GM18507 (cell line): ENCODE results near the gene ASAH2.
A peak's percentile ranks its signal among the peaks of the same experiment; 100 is the strongest.
"Not testable (repeated sequence)": the region's sequence is repeated elsewhere in the genome, so short reads cannot be mapped to it uniquely, and the experiment has no call there.

Experiments used
- DNase-seq: peaks from one replicate; pipeline ENCODE4 v3.0.0; 2011; ENCODE audit warnings: low read depth; ENCODE audit not compliant: insufficient read length; ENCODE audit errors: extremely low spot score
- FAIRE-seq: peaks from 2 replicates; lab custom pipeline; 2011; peaks lifted over from hg19 to GRCh38; lab: Jason Lieb, UNC

Gene ASAH2

GRCh38 chr10:50251394-50251793 lies at the start of gene ASAH2:
TSS of gene ASAH2 (minus strand) at chr10:50251516. CDS start at chr10:50248610, 2,906 bp downstream.
- FAIRE-seq (no peak), DNase-seq (no peak)

GRCh38 chr10:50299948-50300669 lies 48.8 kb upstream of the ASAH2 start:
- DNase-seq (no peak), FAIRE-seq (no peak)

- DNase-seq (no peak), FAIRE-seq (no peak)
Observed at GRCh38 chr10:50295367-50295766, 44.1 kb upstream of the ASAH2 start.

- no peak for FAIRE-seq
- DNase-seq: no peak
Observed at GRCh38 chr10:50294582-50294981, 43.3 kb upstream of the ASAH2 start.

DNA sequence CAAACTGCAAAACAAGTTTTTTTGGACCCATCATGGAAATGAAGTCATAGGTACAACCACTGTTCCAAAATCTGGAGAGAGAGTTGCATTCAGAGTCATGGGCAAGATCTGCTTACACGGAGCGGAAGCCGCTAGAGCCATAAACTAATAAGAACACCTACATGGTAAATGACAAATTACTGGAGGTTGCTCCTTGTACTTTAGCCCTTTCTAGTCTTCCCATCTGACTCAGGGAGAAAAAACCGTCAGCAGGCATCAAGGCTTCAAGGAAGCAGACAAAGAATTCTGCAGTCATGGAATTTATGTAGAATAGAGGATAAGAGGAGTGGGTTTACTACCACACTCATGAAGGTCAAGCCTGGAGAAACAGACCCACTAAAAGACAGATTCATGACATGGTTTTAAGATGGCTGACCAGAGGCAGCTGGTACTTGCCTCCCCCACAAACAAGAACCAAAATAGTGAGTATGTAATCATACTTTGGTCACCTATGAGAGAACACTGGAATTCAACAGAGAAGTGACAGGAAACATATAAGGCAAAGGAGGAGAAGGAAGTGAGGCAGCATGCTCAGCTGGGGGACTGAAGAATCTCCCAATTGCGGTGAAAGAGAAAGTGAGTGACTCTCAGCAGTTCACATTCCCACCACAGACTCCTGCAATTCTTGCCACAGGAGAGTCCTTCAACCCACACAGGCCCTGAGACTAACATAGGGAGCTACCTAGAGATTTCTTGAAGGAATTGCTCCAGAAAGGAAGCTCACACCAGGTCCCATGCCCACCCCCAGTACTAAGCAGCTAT lies 42.4 kb upstream of the ASAH2 start:
- DNase-seq (no peak), FAIRE-seq (no peak)

GRCh38 chr10:50291261-50291850 lies 40.0 kb upstream of the ASAH2 start:
- no peak for DNase-seq
- FAIRE-seq: peak; percentile 36

- FAIRE-seq: no peak
- DNase-seq: no peak
Observed at GRCh38 chr10:50289196-50289595, 37.9 kb upstream of the ASAH2 start.

DNA sequence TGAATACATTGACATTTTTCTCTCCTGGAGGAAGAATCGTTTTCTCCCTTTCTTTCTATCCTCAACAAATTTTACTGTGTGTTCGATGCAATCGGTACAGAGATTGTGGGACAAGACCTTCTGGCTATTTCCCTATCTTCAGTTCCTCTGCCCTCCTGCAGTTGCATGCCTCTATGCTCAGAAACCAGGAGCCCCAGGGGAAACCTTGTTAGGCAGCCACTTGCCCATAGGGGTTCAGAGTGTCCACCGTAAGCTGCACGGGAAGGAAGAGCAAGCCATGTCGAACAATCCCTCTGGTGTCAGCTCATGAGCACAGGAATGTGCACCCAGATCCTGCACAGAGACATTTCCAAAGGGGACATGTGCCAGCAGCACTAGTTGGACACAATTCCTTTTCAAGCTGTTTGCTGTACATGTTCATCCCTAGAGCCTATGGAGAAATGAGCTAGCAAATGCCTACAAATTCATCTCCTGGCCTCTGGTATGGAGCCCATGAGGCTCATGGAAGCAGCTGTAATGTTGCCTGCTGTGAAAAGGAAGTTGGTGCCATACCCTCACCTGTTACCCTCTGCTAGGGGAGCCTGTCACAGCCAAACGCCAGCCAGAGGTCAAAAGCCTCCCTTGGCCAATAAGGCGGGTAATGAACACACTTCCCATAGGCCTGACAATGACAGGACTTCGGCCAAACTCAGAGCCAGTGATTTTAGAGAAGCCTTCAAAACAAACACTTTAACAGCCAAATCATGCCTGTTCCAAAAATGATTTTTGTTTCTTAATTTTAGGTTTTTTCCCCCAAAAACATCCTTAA lies 35.9 kb upstream of the ASAH2 start:
- DNase-seq (no peak), FAIRE-seq (no peak)

DNA sequence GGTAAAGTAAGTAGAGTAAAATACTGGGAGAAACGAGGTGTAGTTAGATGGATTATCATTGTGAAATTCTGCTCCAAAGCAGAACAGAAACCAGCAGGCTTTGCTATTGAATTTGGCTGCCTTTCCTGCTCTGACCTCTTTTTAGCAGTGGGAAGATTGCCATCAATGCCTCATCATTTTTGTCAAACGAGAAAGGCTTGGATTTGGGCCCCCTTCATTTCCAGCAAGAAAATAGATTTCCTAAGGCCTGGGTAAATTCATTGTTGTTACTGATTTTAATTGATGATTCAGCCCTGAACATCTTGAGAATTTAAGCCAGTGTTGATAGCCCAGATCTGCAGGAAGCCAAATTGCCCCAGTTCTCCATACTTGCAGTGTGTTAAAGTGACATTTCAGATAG lies 35.2 kb upstream of the ASAH2 start:
- DNase-seq (no peak), FAIRE-seq (no peak)

DNA sequence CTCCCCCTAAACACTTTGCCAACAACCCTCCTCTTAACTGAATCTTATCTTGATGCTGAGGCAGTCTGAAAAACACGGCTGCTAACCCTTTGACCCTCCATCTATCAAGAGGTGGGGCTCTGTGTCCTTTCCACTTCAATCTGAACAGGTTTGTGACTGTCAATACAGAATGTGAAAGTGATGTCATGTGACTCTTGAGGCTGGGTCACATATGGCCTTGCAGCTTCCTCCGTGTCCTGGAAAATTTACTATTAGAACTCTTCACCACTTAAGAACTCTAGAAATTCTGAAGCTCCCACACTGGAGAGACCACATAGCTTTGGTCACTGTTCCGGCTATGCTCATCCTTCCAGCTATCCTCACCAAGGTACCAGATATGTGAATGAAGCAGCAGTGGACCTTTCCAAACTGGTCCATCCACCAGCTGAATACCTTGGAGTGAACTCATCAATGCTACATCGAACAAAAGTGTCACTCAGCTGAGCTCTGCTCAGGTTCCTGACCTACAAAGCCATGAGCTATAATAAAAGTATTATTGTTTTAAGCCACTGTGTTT lies 30.7 kb upstream of the ASAH2 start:
- FAIRE-seq: no peak
- DNase-seq: no peak

DNA sequence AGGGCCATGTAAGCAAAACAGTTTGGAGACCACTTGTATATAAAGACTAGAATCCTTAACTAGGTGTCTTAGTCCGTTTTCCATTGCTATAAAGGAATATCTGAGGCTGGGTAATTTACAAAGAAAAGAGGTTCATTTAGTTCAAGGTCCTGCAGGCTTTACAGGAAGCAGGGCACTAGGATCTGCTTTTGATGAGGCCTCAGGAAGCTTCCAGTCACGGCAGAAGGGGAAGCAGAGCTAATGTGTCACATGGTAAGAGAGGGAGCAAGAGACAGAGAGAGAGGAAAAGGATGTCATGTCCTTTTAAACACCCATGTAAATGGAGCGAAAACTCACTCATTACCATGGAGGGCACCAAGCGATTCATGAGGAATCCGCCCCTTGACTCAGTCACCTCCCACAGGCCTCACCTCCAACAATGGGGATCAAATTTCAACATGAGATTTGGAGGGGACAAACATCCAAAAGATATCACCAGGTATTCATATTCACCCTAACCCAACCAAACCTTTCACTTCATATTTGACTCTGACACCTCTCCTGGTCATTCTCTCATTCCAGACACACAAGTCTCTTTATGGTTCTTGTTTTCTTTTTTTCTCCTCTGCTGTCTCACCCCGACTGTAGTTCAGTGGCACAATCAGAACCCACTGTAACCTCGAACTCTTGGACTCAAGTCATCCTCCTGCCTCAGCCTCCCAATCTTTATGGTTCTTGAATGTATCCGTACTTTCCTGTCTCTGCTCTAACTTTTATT lies 30.1 kb upstream of the ASAH2 start:
- DNase-seq (no peak), FAIRE-seq (no peak)

DNA sequence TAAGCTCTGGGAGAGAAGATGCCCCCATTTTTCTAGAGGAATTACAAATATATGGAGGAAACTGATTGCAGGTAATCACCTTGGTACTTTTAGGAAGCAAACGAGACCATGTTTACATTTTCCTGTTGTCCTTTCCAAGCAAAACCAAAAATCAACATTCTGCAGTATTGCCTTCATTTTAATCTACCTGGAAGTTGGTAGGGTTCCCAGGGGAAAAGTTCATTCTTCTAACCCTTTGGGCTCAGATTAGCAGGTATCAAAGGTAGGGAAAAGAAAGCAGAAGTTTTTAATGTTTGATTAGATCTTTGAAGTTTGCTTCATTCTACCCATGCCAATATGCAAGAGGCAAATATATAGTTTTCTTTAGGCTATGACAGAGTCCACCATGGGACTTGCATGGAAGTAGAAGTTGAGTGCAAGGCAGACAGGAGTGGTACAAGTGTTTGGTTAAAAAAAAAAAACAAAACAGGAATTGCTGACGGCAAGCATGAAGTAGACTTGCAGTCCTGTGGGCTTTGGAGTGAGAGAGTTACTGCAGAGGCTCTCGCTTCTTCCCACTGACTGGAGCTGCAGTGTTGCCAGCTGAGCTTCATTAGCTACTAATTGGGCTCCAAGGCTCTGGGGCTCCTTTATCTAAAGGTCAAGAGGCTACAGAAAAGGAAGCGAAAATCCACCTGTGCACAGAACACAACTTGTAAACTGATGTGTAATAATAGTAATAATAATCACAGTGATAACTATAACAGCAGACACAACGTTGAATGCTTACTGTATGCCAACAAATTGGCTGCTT lies 28.9 kb upstream of the ASAH2 start:
- DNase-seq: no peak
- no peak for FAIRE-seq

DNA sequence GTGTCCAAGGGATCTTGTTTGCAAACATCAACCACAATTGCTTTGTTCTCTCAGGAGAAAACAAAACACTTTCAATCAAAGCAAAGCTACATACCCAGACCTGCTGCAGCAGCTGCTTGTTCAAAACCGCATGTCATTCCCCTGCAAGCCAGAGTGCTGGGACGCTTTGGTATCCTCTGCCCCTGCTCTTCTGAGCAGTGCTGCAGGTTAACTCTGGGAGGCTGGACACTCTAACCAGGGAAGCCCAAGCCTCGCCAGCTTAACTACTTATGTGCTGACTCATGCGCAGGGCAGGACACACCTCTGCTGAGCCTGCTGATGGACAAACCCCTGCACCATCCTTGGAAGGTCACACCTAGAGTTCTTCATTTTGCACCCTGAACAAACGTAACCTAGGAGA lies 28.2 kb upstream of the ASAH2 start:
- DNase-seq: no peak
- FAIRE-seq: no peak

DNA sequence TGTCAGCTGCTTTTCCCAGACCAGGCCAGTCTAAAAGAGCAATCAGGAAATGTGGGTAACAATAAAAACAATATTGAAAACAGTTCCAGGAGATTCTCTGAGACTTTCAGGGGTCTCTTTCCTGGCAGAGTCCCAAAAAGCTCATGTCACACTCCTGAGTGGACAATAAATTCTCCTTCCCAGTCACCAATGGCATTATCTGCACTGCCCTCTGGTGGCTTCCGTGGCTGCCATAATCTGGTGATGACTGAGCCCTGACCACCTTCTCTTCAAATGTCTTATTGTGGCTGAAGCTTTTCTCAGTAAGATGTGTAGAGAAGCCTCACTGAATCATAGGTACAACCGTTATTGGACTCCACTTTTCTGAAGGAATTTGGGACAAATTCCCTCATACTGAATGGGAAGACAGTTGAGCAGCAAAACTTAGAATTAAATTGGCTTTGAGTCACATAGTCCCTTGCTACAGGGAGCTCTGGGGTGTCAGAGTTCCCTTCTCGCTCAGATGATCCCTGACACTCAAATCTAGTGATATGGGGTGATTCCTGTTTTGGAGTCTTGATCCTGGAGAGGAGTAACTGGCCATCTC lies 24.4 kb upstream of the ASAH2 start:
- FAIRE-seq (peak; percentile 79), DNase-seq (no peak)

- FAIRE-seq (no peak), DNase-seq (no peak)
Observed at GRCh38 chr10:50272531-50272930, 21.2 kb upstream of the ASAH2 start.

DNA sequence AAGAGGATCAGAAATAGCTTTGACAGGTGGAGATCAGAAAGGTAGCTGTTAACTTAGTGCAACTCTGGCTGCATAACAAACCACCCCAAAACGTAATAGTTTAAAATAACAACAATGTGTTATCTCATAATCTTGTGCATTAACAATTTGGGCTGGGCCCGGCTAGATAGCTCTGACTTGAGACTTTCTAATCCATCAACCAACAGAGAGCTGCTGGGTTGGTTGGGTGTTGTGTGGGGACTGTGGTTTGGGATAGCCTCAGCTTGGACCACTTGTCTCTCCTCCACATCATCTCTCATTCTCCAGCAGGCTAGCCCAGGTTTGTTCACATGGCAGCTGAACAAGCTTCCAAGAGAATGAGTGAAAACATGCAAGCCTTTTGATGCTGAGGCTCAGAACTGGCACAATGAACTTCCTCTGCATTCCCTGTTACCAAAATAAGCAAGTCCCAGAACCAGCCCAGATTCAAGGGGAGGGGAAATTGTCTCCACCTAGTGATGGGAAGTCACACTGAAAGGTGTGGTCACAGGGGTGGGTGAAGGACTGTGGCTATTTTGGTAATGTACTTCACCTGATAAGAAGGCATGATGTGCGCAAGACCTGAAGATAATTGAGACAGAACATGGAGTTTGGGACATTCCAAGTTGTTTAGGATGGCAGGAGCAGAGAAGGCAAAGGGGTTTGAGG lies 20.4 kb upstream of the ASAH2 start:
- no peak for FAIRE-seq
- DNase-seq: no peak

DNA sequence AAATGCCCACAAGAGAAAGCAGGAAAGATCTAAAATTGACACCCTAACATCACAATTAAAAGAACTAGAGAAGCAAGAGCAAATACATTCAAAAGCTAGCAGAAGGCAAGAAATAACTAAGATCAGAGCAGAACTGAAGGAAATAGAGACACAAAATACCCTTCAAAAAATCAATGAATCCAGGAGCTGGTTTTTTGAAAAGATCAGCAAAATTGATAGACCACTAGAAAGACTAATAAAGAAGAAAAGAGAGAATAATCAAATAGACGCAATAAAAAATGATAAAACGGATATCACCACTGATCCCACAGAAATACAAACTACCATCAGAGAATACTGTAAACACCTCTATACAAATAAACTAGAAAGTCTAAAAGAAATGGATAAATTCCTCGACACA lies 16.6 kb upstream of the ASAH2 start:
- not testable (repeated sequence) for FAIRE-seq, DNase-seq
